Heart left ventricle (tissue), 16 donors: Measurements from ENCODE around the gene JADE1. TPM values are rescaled to one million over a fixed set of nuclear protein-coding genes. Genes with fewer than 3 reads are reported as not detected.

Source experiments
- ATAC-seq, 4 donors: fragments of 200-7000 bp; cut with Tn5 transposase; one replicate each; pipeline ENCODE4 v1.9.1; 2020 to 2022; ENCODE audit warnings: moderate library complexity in 4 of 4, mild to moderate bottlenecking in 3 of 4, moderate number of reproducible peaks in 1 of 4
- DNase-seq, 5 donors: peaks; one replicate each; pipeline ENCODE4 v3.0.0-alpha.2; 2020
- H3K27ac ChIP-seq, 12 donors: fragments of 200-600 bp; sonication (generic) in 4 of 12; one replicate each; pipeline versions ENCODE4 v1.5.0 to v1.8.0; 2016 to 2022; ENCODE audit warnings: mild to moderate bottlenecking in 2 of 12
- H3K27me3 ChIP-seq, 9 donors: fragments of 200-600 bp; sonication (generic) in 2 of 9; one replicate each; pipeline versions ENCODE4 v1.5.1 to v1.8.0; 2016 to 2022; ENCODE audit warnings: mild to moderate bottlenecking in 3 of 9
- H3K36me3 ChIP-seq, 9 donors: fragments of 200-600 bp; sonication (generic) in 2 of 9; one replicate each; pipeline versions ENCODE4 v1.5.0 to v1.8.0; 2018 to 2022; ENCODE audit warnings: mild to moderate bottlenecking in 2 of 9
- H3K4me1 ChIP-seq, 12 donors: fragments of 200-600 bp; sonication (generic) in 4 of 12; one replicate each; pipeline versions ENCODE4 v1.5.0 to v1.8.0; 2016 to 2022; ENCODE audit warnings: mild to moderate bottlenecking in 3 of 12
- H3K4me3 ChIP-seq, 12 donors: fragments of 200-600 bp; sonication (generic) in 4 of 12; one replicate each; pipeline versions ENCODE4 v1.5.0 to v1.8.0; 2017 to 2022; ENCODE audit warnings: mild to moderate bottlenecking in 9 of 12, moderate library complexity in 4 of 12
- H3K9me3 ChIP-seq, 12 donors: fragments of 200-600 bp; sonication (generic) in 4 of 12; one replicate each; pipeline versions ENCODE4 v1.5.0 to v1.8.0; 2016 to 2022; ENCODE audit warnings: mild to moderate bottlenecking in 1 of 12
- POLR2A ChIP-seq, 2 donors: fragments of 450-650 bp; IDR thresholded peaks; one replicate each; pipeline ENCODE4 v1.6.1; 2017; ENCODE audit warnings: antibody characterized with exemption in 2 of 2, mild to moderate bottlenecking in 2 of 2, moderate library complexity in 2 of 2
- WGBS, 4 donors: extraction: QIAGEN DNeasy Blood & Tissue Kit in 2 of 4; methylation state at CpG; one replicate each; pipeline versions ENCODE4 v1.1.5 to v1.1.7; 2013 to 2018; 5-methylcytosine and 5-hydroxymethylcytosine counted together
- intact Hi-C, 10 donors: fragments of 100-400 bp; cut with DNase I; formaldehyde crosslinking; loops; one replicate each; pipeline versions ENCODE4 v1.11.1 to v1.14.2; 2022
- polyA plus RNA-seq, 2 donors: library from polyadenylated mRNA; stranded (reverse); fragments of 200-250 nt; gene quantifications; one replicate each; pipeline ENCODE4 v1.2.3, GENCODE V29; 2013
- total RNA-seq, 9 donors: library from RNA; depleted of rRNA in 2 of 9; stranded (reverse); fragments of >200 nt in 2 of 9; fragmentation: NEBNext Ultra II Directional in 3 of 9; extraction: Animal tissue kit (Norgen Biotek cat#: 25700) in 3 of 9; gene quantifications; one replicate each; pipeline versions ENCODE4 v1.1.0 to v1.2.4, GENCODE V29; 2016 to 2023
- TF ChIP-seq, protein P1 (sequence below), 12 donors: fragments of 200-600 bp; sonication (generic) in 4 of 12; IDR thresholded peaks; one replicate each; pipeline versions ENCODE4 v1.5.0 to v1.8.0; 2018 to 2022; ENCODE audit warnings: antibody characterized with exemption in 12 of 12, mild to moderate bottlenecking in 5 of 12
- donor health status: ischemic (EF 13 %, LVEDD 7.1; RV severe dilation, severe dysfunction).
- donor health status: healthy with polysubstance abuse.
- donor health status: DM: no; HTN: yes; CAD: no.
- donor health status: DM: no; HTN: no; CAD: no.
- donor health status: ischemic (EF 25% LVEDD 6.9; RV normal size, moderate dysfunction).
- donor health status: ischemic (EF 25% LVEDD 5.7; RV mildly dilated, moderate dysfunction).
- donor health status: healthy.
- donor health status: DM: yes; HTN: yes; CAD: no.
- donor health status: ischemic (EF 35%, LVEDD 5.7; RV mildly dilated, moderate dysfunction).
- donor health status: nonischemic (EF 11% LVEDD 7.7; RV severe dilation, severe dysfunction).
- donor health status: DM: yes; HTN: yes; CAD: no.
- donor health status: PGD.
- donor health status: ischemic (EF 29% LVEDD 5.4; RV normal size, mild dysfunction).
- donor health status: nonischemic (EF 23%, LVEDD 6.1; RV moderate dilation, normal function).

JADE1 gene
- total and polyA plus RNA-seq, 11 donors = 15.0 to 31.9 (median 19.7) TPM

DNA sequence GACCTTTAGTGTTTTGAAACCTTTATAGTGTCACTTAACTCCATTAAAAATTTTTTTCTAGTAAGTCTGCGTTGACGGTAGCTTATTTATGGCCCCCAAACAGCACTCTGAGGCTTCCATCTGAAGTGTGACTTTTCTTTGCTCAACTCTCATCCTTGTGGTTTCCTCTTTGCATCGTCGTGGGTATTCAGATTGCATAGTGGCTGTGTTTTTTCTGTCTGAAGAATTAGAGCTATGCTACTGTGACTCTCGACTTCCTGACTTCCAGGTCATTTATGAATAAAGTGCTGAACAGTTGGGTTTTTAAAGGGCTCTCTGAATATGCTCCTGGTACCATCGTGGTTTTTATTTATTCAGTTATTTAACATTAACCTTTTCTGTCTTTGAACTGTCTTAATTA is 44.9 kb downstream of the JADE1 start:
- Histone ChIP-seq H3K4me1 (peaks cover 0 to 26% (median 9%) of the 10 kb centered on the region in 12 donors), H3K27me3 (no peaks in the 10 kb centered on the region), H3K9me3 (no peaks in the 10 kb centered on the region), H3K36me3 (peaks cover 4 to 90% (median 87%) of the 10 kb centered on the region in 9 donors), H3K4me3 (no peak overlapping the region), H3K27ac (peak overlapping the region in 1 of 12 donors; percentile 60)
- 65 to 76% (median 70%) methylated on average over 6 of the region's 6 CpGs for WGBS, 4 donors
- TF ChIP-seq, protein P1, sequence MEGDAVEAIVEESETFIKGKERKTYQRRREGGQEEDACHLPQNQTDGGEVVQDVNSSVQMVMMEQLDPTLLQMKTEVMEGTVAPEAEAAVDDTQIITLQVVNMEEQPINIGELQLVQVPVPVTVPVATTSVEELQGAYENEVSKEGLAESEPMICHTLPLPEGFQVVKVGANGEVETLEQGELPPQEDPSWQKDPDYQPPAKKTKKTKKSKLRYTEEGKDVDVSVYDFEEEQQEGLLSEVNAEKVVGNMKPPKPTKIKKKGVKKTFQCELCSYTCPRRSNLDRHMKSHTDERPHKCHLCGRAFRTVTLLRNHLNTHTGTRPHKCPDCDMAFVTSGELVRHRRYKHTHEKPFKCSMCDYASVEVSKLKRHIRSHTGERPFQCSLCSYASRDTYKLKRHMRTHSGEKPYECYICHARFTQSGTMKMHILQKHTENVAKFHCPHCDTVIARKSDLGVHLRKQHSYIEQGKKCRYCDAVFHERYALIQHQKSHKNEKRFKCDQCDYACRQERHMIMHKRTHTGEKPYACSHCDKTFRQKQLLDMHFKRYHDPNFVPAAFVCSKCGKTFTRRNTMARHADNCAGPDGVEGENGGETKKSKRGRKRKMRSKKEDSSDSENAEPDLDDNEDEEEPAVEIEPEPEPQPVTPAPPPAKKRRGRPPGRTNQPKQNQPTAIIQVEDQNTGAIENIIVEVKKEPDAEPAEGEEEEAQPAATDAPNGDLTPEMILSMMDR (IDR thresholded peaks at IDR 0.05) = no peak
- TF ChIP-seq POLR2A (IDR thresholded peaks at IDR 0.05) = no peak
- ATAC-seq = no peak
- no peak for DNase-seq
- intact Hi-C loops = no loop called here

DNA sequence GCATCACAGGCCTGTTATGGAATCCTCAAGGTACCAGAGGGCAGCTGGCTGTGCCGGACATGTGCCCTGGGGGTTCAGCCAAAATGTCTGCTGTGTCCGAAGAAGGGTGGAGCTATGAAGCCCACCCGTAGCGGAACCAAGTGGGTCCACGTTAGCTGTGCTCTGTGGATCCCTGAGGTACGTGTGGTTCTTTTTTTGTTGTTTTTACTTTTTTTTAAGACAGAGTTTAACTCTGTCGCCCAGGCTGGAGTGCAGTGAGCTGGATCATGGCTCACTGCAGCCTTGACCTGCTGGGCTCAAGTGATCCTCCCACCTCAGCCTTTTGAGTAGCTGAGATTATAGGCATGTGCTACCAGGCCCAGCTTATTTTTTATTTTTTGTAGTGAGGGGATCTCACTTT is 46.1 kb downstream of the JADE1 start:
- DNase-seq = no peak
- Histone ChIP-seq H3K27ac (no peak overlapping the region), H3K9me3 (no peaks in the 10 kb centered on the region), H3K4me3 (no peak overlapping the region), H3K27me3 (no peaks in the 10 kb centered on the region), H3K36me3 (peaks cover 4 to 88% (median 77%) of the 10 kb centered on the region in 9 donors), H3K4me1 (peaks cover 0 to 38% (median 19%) of the 10 kb centered on the region in 12 donors)
- 90 to 94% (median 92%) methylated on average over 7 of the region's 7 CpGs for WGBS, 4 donors
- ATAC-seq = no peak
- intact Hi-C loops = loop anchor here in 1 of 10 donors (5.0 kb wide), 1 partner anchor 38 kb away; no protein-coding TSS in a partner anchor
- no peak for TF ChIP-seq POLR2A (IDR thresholded peaks at IDR 0.05)
- TF ChIP-seq, protein P1 (IDR thresholded peaks at IDR 0.05) = no peak

DNA sequence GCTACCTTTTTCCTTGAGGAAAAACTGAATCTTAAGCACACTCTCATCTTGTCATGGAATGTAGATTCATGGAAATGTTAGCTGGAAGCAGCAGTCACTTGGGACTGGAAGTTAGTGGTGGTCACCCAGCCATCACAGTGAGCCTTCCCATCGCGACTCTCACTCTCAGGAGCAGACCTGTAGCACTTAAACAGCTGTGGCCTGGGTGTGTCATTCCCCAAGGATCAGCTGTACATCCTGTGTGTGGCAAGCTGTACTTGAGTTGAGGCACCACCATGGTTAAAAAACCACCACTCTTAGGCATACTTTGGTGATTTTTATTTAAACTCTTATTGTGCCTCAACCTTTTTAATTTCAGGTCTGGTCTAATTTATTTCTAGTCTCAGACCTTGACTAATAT is 46.7 kb downstream of the JADE1 start:
- H3K27ac ChIP-seq = no peak overlapping the region
- DNase-seq (no peak), ATAC-seq (no peak)
- peaks cover 2 to 88% (median 78%) of the 10 kb centered on the region in 9 donors for H3K36me3 ChIP-seq
- intact Hi-C loops = loop anchor here in 1 of 10 donors (5.0 kb wide), 1 partner anchor 39 kb away; no protein-coding TSS in a partner anchor
- TF ChIP-seq, protein P1 (IDR thresholded peaks at IDR 0.05) = no peak
- no peak for TF ChIP-seq POLR2A (IDR thresholded peaks at IDR 0.05)
- H3K9me3 ChIP-seq = no peaks in the 10 kb centered on the region
- H3K4me3 ChIP-seq = no peak overlapping the region
- 65 to 79% (median 70%) methylated on average over 2 of the region's 2 CpGs for WGBS, 4 donors
- peaks cover 0 to 40% (median 21%) of the 10 kb centered on the region in 12 donors for H3K4me1 ChIP-seq
- no peaks in the 10 kb centered on the region for H3K27me3 ChIP-seq

DNA sequence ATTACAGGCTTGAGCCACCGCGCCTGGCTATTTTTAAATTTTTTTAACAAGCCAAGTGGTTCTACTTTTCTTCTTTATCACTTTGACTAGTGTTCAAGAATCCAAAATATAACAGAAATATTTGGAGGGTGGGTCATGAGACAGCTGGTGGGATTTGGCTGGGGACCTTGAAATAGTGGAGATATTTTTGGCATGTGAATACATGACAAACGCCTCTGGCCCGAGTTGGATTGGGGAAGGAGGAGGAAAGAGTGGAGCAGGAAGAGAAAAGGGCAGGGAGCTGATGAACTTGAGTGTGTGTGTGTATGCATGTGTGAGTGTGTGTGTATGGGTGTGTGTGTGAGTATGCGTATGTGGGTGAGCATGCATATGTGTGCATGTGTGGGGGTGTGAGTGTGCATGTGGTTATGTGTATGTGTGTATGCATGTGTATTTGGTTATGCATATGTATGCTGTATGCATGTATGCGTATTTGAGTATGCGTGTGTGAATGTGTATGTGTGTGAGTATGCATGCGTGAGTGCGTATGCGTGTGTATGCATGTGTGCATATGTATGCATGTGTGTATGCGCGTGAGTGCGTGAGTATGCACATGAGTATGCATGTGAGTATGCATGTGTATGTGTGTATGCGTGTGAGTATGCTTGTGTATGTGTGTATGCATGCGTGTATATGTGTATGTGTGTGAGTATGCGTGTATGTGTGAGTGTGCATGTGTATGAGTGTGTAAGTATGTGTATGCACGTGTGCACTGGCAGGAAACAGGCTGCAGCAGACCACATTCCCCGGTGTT is 49.6 kb downstream of the JADE1 start:
- Histone ChIP-seq H3K27ac (peak overlapping the region in 7 of 12 donors; percentile 16 to 67 (median 47)), H3K36me3 (peaks cover 0 to 83% (median 67%) of the 10 kb centered on the region in 9 donors), H3K9me3 (no peaks in the 10 kb centered on the region), H3K27me3 (no peaks in the 10 kb centered on the region), H3K4me3 (no peak overlapping the region), H3K4me1 (peaks cover 0 to 51% (median 29%) of the 10 kb centered on the region in 12 donors)
- intact Hi-C loops = loop anchor here in 1 of 10 donors (5.0 kb wide), 1 partner anchor 42 kb away; no protein-coding TSS in a partner anchor
- no peak for TF ChIP-seq POLR2A (IDR thresholded peaks at IDR 0.05)
- TF ChIP-seq, protein P1 (IDR thresholded peaks at IDR 0.05) = no peak
- WGBS, 4 donors = 67 to 72% (median 69%) methylated on average over 18 of the region's 18 CpGs
- ATAC-seq (peak; percentile 38 to 71 (median 61)), DNase-seq (peak in 4 of 5 donors; percentile 52 to 60 (median 57))
